ENCODE data around the gene MESP2. TPM values are rescaled to one million over a fixed set of nuclear protein-coding genes. Genes with fewer than 3 reads are reported as not detected.

Gene MESP2
- total and polyA plus RNA-seq, 9 of the 15 experiments (the other 6 are each of a cell fraction or from before 2014, with no cell fraction given), result 0.08 to 0.82 (median 0.37) TPM

- TF ChIP-seq IRF1 (CRISPR knock-in tag; IDR thresholded peaks at IDR 0.05; ENCODE audit: borderline replicate concordance) (no peak), SAFB (IDR thresholded peaks at IDR 0.05; ENCODE audit: borderline replicate concordance, low read depth, low read length) (no peak), POLR3A (IDR thresholded peaks at IDR 0.05; ENCODE audit: borderline replicate concordance, extremely low read depth, insufficient read depth, insufficient read length) (no peak), MLX (CRISPR knock-in tag; conservative IDR thresholded peaks at IDR 0.05) (no peak), KLF16 (IDR thresholded peaks at IDR 0.05) (peak; percentile 44; the same call in 1 of the 2 replicates), GABPA (tag; conservative IDR thresholded peaks at IDR 0.05; ENCODE audit: low read depth) (no peak), NCOA2 (IDR thresholded peaks at IDR 0.05; ENCODE audit: partially characterized antibody in 2 of 2) (no peak), E4F1 (CRISPR knock-in tag; IDR thresholded peaks at IDR 0.05; ENCODE audit: borderline replicate concordance) (no peak), CTCF (IDR thresholded peaks at IDR 0.05 in 2 of 3, conservative IDR thresholded peaks at IDR 0.05 in 1 of 3; ENCODE audit: insufficient read depth in 2 of 3, low read depth in 1 of 3, low read length in 3 of 3) (peak; percentile 86 to 96 (median 91)), GMEB1 (CRISPR knock-in tag; IDR thresholded peaks at IDR 0.05) (no peak), RCOR1 (IDR thresholded peaks at IDR 0.05; ENCODE audit: borderline replicate concordance in 1 of 2, low read depth in 2 of 2, low read length in 2 of 2) (no peak), EWSR1 (IDR thresholded peaks at IDR 0.05; ENCODE audit: borderline replicate concordance, low read depth, partially characterized antibody) (no peak), EP300 (IDR thresholded peaks at IDR 0.05; ENCODE audit: low read length) (no peak), KAT8 (IDR thresholded peaks at IDR 0.05; ENCODE audit: low read depth) (no peak), ZSCAN32 (CRISPR knock-in tag; IDR thresholded peaks at IDR 0.05) (no peak), RBM25 (IDR thresholded peaks at IDR 0.05; ENCODE audit: low read depth, low read length, severe bottlenecking) (no peak), SMC3 (conservative IDR thresholded peaks at IDR 0.05; ENCODE audit: insufficient read depth, low read depth, low read length) (peak; percentile 82), NR4A1 (CRISPR knock-in tag; IDR thresholded peaks at IDR 0.05) (no peak), NR4A1 (tag; IDR thresholded peaks at IDR 0.05) (no peak), PHF8 (IDR thresholded peaks at IDR 0.05; ENCODE audit: borderline replicate concordance, low read length) (no peak), PRMT5 (CRISPR knock-in tag; IDR thresholded peaks at IDR 0.05) (no peak)
Measured at GRCh38 chr15:89740137-89740536, 36.0 kb upstream of the MESP2 start (continued).
